ENCODE results near the gene TPD52L3.

The TPD52L3 gene

DNA sequence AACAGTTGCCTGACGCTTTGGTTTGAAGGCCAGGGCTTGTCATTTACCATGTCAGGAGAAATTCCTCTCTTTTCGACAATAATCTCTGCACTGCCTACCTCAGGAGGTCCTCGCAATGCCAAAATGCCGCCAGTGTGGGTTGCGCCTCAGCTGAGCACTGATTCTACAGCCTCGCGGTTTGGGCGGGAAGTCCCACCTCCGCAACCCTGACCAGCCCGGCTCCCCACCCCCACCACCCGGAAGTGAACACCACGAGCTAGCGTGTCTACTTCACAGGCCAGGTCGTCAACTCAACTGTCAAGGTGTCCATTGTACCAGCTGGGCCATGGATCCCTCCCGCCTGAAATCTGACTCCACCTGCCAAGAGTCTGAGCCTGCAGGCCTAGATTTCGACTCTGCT is at the start of gene TPD52L3:
Gene TPD52L3 (plus strand): TSS at position 273 of the 400 bp plus-strand sequence. CDS start 221 bp downstream, outside the sequence.
- Histone ChIP-seq H3K27me3 (ENCODE audit: control insufficient read depth in 5 of 5, insufficient read depth in 4 of 5, low read length in 5 of 5) (no peaks in the 10 kb centered on the region), H3K9ac (ENCODE audit: low read length in 5 of 5) (no peak within 1 kb of the TSS), H3K36me3 (ENCODE audit: control insufficient read depth in 5 of 5, insufficient read depth in 5 of 5, low read length in 5 of 5) (no peaks in the 10 kb centered on the region), H3K4me3 (ENCODE audit: low read depth in 1 of 5, low read length in 5 of 5) (no peak within 1 kb of the TSS), H3K4me1 (ENCODE audit: control insufficient read depth in 5 of 5, insufficient read depth in 5 of 5, low read length in 5 of 5) (no peaks in the 10 kb centered on the region), H3K27ac (ENCODE audit: low read depth, low read length) (no peak within 1 kb of the TSS), H3K9me3 (ENCODE audit: control insufficient read depth in 5 of 5, low read length in 5 of 5) (peaks cover 0 to 6% (median 0%) of the 10 kb centered on the region in 5 donors)

DNA sequence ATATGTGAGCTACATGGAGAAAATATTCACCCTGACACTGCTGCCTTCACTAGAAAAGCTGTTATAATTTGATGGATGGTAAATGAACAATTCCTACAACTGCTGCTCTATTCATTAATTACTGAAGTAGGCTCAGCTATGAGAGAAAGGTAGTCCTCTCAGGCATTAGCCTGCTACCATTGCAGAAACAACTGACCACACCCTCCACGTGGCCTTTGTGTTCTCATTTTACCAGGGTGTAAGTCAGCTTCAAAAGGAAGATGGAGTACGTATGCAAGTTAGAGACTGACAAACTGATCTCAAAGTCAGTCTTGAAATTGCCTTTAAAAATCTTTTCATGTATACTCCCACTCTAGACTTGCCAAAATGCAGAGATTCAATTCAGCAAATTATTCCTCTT is 26.3 kb upstream of the TPD52L3 start:
- peaks cover 0 to 1% (median 0%) of the 10 kb centered on the region in 5 donors for H3K27me3 ChIP-seq (ENCODE audit: control insufficient read depth in 5 of 5, insufficient read depth in 4 of 5, low read length in 5 of 5)
- no peak overlapping the region for H3K9ac ChIP-seq (ENCODE audit: low read length in 5 of 5)
- H3K4me3 ChIP-seq (ENCODE audit: low read depth in 1 of 5, low read length in 5 of 5) = no peak overlapping the region
- H3K36me3 ChIP-seq (ENCODE audit: control insufficient read depth in 5 of 5, insufficient read depth in 5 of 5, low read length in 5 of 5) = no peaks in the 10 kb centered on the region
- H3K9me3 ChIP-seq (ENCODE audit: control insufficient read depth in 5 of 5, low read length in 5 of 5) = no peaks in the 10 kb centered on the region
- no peaks in the 10 kb centered on the region for H3K4me1 ChIP-seq (ENCODE audit: control insufficient read depth in 5 of 5, insufficient read depth in 5 of 5, low read length in 5 of 5)
- H3K27ac ChIP-seq (ENCODE audit: low read depth, low read length) = no peak overlapping the region

DNA sequence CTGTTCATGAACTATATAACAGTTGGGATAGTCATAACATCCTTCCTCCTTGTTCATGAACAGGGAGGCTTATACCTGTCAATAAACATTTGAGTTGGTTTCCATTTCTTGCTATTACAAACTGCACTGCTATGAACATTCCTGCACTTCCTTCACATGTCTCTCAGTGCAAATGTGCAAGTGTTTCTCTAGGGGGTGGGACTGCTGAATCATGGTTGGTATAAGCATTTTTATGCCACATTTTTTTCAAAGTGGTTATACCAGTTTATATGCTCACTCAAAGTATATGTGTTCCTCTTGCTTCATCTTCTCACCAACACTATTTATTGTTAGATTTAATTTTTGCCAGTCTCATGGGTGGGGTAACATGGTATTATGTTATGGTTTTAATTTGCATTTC is 25.8 kb upstream of the TPD52L3 start:
- Histone ChIP-seq H3K4me3 (ENCODE audit: low read depth in 1 of 5, low read length in 5 of 5) (no peak overlapping the region), H3K27me3 (ENCODE audit: control insufficient read depth in 5 of 5, insufficient read depth in 4 of 5, low read length in 5 of 5) (peaks cover 0 to 2% (median 0%) of the 10 kb centered on the region in 5 donors), H3K27ac (ENCODE audit: low read depth, low read length) (no peak overlapping the region), H3K4me1 (ENCODE audit: control insufficient read depth in 5 of 5, insufficient read depth in 5 of 5, low read length in 5 of 5) (no peaks in the 10 kb centered on the region), H3K9ac (ENCODE audit: low read length in 5 of 5) (no peak overlapping the region), H3K36me3 (ENCODE audit: control insufficient read depth in 5 of 5, insufficient read depth in 5 of 5, low read length in 5 of 5) (no peaks in the 10 kb centered on the region), H3K9me3 (ENCODE audit: control insufficient read depth in 5 of 5, low read length in 5 of 5) (no peaks in the 10 kb centered on the region)

DNA sequence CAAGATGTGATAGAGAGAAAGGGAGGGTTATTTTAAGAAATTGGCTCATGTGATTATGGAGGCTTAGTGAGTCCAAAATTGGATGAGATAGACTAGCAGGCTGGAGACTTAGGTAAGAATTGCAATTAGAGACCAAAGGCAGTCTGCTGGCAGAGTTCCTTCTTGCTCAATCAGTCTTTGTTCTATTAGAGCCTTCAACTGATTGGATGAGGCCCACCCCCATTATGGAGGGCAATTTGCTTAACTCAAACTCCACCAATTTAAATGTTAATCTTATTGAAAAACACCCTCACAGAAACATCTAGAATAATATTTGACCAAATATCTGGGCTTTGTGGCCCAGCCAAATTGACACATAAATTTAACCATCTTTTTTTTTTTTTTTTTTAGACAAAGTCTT is 23.9 kb upstream of the TPD52L3 start:
- H3K36me3 ChIP-seq (ENCODE audit: control insufficient read depth in 5 of 5, insufficient read depth in 5 of 5, low read length in 5 of 5) = no peaks in the 10 kb centered on the region
- H3K9ac ChIP-seq (ENCODE audit: low read length in 5 of 5) = no peak overlapping the region
- H3K27ac ChIP-seq (ENCODE audit: low read depth, low read length) = no peak overlapping the region
- H3K4me3 ChIP-seq (ENCODE audit: low read depth in 1 of 5, low read length in 5 of 5) = no peak overlapping the region
- H3K27me3 ChIP-seq (ENCODE audit: control insufficient read depth in 5 of 5, insufficient read depth in 4 of 5, low read length in 5 of 5) = peaks cover 0 to 2% (median 0%) of the 10 kb centered on the region in 5 donors
- no peaks in the 10 kb centered on the region for H3K4me1 ChIP-seq (ENCODE audit: control insufficient read depth in 5 of 5, insufficient read depth in 5 of 5, low read length in 5 of 5)
- no peaks in the 10 kb centered on the region for H3K9me3 ChIP-seq (ENCODE audit: control insufficient read depth in 5 of 5, low read length in 5 of 5)

DNA sequence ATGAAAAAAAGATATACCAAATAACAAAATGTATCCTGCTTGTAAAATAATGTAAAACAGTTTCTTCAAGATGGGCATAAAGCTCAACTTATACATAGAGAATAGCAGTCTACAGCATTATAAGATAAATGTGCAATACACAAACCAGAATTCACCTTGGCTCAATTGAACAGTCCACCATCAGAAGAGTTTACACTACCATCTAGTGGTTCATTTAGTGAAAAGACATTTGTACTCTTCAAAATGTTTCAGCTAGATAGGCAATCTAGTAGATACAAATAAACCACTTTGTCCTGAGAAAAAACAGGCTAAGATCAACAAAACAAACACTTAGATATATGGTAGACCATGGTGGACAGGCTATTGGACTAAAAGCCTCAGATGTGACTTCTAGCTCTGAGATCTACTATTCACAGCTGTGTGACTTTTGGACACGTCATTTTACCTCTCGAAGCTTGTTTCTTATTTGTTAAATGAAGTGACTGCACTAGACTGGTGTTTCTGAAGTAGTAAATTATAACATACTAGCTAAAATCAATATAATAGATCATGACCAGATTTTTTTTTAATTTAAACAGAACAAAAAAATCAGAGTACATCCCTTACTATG is 22.1 kb upstream of the TPD52L3 start:
- Histone ChIP-seq H3K4me3 (ENCODE audit: low read depth in 1 of 5, low read length in 5 of 5) (no peak overlapping the region), H3K27ac (ENCODE audit: low read depth, low read length) (no peak overlapping the region), H3K9ac (ENCODE audit: low read length in 5 of 5) (no peak overlapping the region), H3K36me3 (ENCODE audit: control insufficient read depth in 5 of 5, insufficient read depth in 5 of 5, low read length in 5 of 5) (no peaks in the 10 kb centered on the region), H3K9me3 (ENCODE audit: control insufficient read depth in 5 of 5, low read length in 5 of 5) (no peaks in the 10 kb centered on the region), H3K4me1 (ENCODE audit: control insufficient read depth in 5 of 5, insufficient read depth in 5 of 5, low read length in 5 of 5) (no peaks in the 10 kb centered on the region), H3K27me3 (ENCODE audit: control insufficient read depth in 5 of 5, insufficient read depth in 4 of 5, low read length in 5 of 5) (peaks cover 0 to 2% (median 0%) of the 10 kb centered on the region in 5 donors)

DNA sequence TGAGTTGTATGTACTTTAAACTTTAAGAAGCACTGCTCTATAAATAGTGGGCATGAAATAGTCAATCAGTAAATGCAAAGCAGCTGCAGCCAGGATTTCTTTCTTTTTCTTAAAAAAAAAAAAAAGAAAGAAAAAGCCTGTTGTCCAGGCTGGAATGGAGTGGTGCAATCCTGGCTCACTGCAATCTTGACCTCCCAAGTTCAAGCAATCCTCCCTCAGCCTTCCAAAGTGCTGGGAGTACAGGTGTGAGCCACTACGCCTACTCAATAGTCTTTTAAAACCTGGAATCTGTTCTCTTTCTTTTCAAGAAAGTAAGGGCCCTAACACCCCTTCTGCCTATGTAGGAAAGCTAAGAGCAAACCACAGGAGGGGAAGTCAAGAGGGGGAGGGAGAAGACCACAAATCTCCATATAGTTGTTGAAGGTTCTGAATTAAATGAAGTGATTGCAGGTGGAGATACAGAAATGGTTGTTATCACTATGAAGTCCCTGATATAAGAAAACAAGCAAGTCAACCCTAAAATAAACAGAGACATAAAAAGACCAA is 20.6 kb upstream of the TPD52L3 start:
- no peak overlapping the region for H3K4me3 ChIP-seq (ENCODE audit: low read depth in 1 of 5, low read length in 5 of 5)
- peaks cover 0 to 2% (median 0%) of the 10 kb centered on the region in 5 donors for H3K27me3 ChIP-seq (ENCODE audit: control insufficient read depth in 5 of 5, insufficient read depth in 4 of 5, low read length in 5 of 5)
- H3K27ac ChIP-seq (ENCODE audit: low read depth, low read length) = no peak overlapping the region
- no peaks in the 10 kb centered on the region for H3K9me3 ChIP-seq (ENCODE audit: control insufficient read depth in 5 of 5, low read length in 5 of 5)
- no peaks in the 10 kb centered on the region for H3K4me1 ChIP-seq (ENCODE audit: control insufficient read depth in 5 of 5, insufficient read depth in 5 of 5, low read length in 5 of 5)
- H3K36me3 ChIP-seq (ENCODE audit: control insufficient read depth in 5 of 5, insufficient read depth in 5 of 5, low read length in 5 of 5) = no peaks in the 10 kb centered on the region
- no peak overlapping the region for H3K9ac ChIP-seq (ENCODE audit: low read length in 5 of 5)

DNA sequence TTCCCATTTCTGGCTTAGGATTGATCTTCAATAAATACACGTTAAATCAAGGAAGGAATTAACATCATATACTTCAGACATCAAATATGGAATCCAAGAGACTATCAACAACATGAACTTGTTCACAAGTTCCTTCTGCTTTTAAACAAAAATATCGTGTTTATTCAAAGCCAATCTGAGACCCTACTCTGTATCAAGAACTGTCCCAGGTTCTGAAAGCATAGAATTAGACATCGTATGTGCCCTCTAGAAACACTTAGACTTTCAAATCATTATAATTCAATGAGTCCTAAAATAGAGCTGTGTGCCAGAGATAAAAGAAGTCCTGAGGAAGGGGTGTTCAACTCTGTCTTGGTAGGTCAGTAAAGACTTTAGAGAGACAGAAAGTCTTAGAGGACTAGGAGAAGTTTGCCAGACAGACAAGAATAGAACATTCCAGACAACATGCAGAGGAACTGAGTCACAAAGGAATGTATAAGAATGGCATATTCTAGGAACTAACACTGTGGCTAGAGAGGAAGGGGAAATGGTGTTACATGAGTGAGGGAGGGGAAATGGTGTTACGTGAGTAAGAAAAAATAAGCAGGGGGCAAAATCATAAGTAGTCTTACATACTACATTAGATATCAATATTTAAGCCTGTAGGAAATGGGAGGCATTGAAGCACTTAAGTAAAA is 2.9 kb downstream of the TPD52L3 start:
- Histone ChIP-seq H3K27me3 (ENCODE audit: control insufficient read depth in 5 of 5, insufficient read depth in 4 of 5, low read length in 5 of 5) (no peaks in the 10 kb centered on the region), H3K36me3 (ENCODE audit: control insufficient read depth in 5 of 5, insufficient read depth in 5 of 5, low read length in 5 of 5) (no peaks in the 10 kb centered on the region), H3K4me3 (ENCODE audit: low read depth in 1 of 5, low read length in 5 of 5) (no peak overlapping the region)

DNA sequence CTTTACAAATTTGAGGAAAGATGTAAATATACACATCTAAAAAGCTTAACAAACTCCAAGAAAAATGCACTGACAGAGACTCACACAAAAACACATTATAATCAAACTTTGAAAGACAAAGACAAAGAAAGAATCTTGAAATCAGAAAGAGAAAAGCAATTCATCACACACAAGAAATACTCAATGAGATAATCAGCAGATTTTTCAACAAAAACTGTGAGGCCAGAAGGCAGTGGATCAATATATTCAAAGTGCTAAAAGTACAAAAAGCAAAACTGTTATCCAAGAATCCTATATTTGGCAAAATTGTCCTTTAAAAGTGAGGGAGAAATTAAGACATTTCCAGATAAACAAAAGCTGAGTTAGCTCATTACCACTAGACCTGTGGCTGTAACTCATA is 6.1 kb downstream of the TPD52L3 start:
- no peaks in the 10 kb centered on the region for H3K27me3 ChIP-seq (ENCODE audit: control insufficient read depth in 5 of 5, insufficient read depth in 4 of 5, low read length in 5 of 5)
- no peaks in the 10 kb centered on the region for H3K4me1 ChIP-seq (ENCODE audit: control insufficient read depth in 5 of 5, insufficient read depth in 5 of 5, low read length in 5 of 5)
- no peak overlapping the region for H3K4me3 ChIP-seq (ENCODE audit: low read depth in 1 of 5, low read length in 5 of 5)
- H3K9ac ChIP-seq (ENCODE audit: low read length in 5 of 5) = no peak overlapping the region
- H3K9me3 ChIP-seq (ENCODE audit: control insufficient read depth in 5 of 5, low read length in 5 of 5) = peaks cover 0 to 13% (median 4%) of the 10 kb centered on the region in 5 donors
- H3K36me3 ChIP-seq (ENCODE audit: control insufficient read depth in 5 of 5, insufficient read depth in 5 of 5, low read length in 5 of 5) = no peaks in the 10 kb centered on the region
- H3K27ac ChIP-seq (ENCODE audit: low read depth, low read length) = no peak overlapping the region

More for the DNA sequence above, 2.9 kb downstream of the TPD52L3 start:
- Histone ChIP-seq H3K9ac (ENCODE audit: low read length in 5 of 5) (no peak overlapping the region), H3K9me3 (ENCODE audit: control insufficient read depth in 5 of 5, low read length in 5 of 5) (peaks cover 0 to 13% (median 4%) of the 10 kb centered on the region in 5 donors), H3K4me1 (ENCODE audit: control insufficient read depth in 5 of 5, insufficient read depth in 5 of 5, low read length in 5 of 5) (no peaks in the 10 kb centered on the region), H3K27ac (ENCODE audit: low read depth, low read length) (no peak overlapping the region)

DNA sequence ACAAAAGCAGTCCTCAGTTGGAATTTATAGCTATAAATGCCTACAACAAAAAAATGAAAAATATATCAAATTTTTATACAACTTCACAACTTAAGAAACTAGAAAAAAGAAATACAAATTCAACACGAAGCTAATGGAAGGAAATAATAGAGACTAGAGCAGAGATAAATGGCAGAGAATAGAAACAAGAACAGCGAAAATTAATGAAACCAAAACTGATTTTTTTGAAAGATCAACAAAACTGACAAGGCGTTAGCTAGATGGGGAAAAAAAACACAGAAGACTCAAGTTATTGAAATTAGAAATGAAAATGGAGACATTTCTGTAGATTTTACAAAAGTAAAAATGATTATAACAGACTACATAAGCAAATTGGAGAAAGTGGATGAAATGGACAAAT is 20.6 kb downstream of the TPD52L3 start:
- no peaks in the 10 kb centered on the region for H3K9me3 ChIP-seq (ENCODE audit: control insufficient read depth in 5 of 5, low read length in 5 of 5)
- H3K9ac ChIP-seq (ENCODE audit: low read length in 5 of 5) = no peak overlapping the region
- H3K4me3 ChIP-seq (ENCODE audit: low read depth in 1 of 5, low read length in 5 of 5) = no peak overlapping the region
- no peaks in the 10 kb centered on the region for H3K36me3 ChIP-seq (ENCODE audit: control insufficient read depth in 5 of 5, insufficient read depth in 5 of 5, low read length in 5 of 5)
- H3K27ac ChIP-seq (ENCODE audit: low read depth, low read length) = no peak overlapping the region
- H3K27me3 ChIP-seq (ENCODE audit: control insufficient read depth in 5 of 5, insufficient read depth in 4 of 5, low read length in 5 of 5) = no peaks in the 10 kb centered on the region
- H3K4me1 ChIP-seq (ENCODE audit: control insufficient read depth in 5 of 5, insufficient read depth in 5 of 5, low read length in 5 of 5) = no peaks in the 10 kb centered on the region

DNA sequence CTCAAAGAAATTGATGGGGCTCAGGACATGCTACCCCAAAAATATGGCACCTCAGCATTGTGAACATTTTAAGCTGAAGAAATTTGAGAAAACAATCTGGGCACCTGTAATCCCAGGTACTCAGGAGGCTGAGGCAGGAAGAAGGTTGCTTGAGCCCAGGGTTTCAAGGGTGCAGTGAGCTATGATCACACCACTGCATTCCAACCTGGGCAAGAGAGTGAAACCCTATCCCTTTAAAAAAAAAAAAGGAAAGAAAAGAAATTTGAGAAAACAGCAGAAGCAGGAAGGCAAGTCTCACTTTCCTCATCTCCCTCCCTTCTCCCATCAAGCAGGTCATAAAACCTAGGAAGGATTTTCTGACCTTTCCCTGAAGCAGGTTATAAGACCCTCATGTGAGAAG is 23.6 kb downstream of the TPD52L3 start:
- no peaks in the 10 kb centered on the region for H3K27me3 ChIP-seq (ENCODE audit: control insufficient read depth in 5 of 5, insufficient read depth in 4 of 5, low read length in 5 of 5)
- H3K9ac ChIP-seq (ENCODE audit: low read length in 5 of 5) = no peak overlapping the region
- no peaks in the 10 kb centered on the region for H3K36me3 ChIP-seq (ENCODE audit: control insufficient read depth in 5 of 5, insufficient read depth in 5 of 5, low read length in 5 of 5)
- H3K4me1 ChIP-seq (ENCODE audit: control insufficient read depth in 5 of 5, insufficient read depth in 5 of 5, low read length in 5 of 5) = no peaks in the 10 kb centered on the region
- no peaks in the 10 kb centered on the region for H3K9me3 ChIP-seq (ENCODE audit: control insufficient read depth in 5 of 5, low read length in 5 of 5)
- no peak overlapping the region for H3K27ac ChIP-seq (ENCODE audit: low read depth, low read length)
- H3K4me3 ChIP-seq (ENCODE audit: low read depth in 1 of 5, low read length in 5 of 5) = no peak overlapping the region
